UCSD-AML1 (cell line): ENCODE measurements around the gene SERTAD2.

Experiments
- DNase-seq: peaks from one replicate; lab custom pipeline; 2025; ENCODE audit not compliant: unreplicated experiment; lab: John Stamatoyannopoulos, UW

Gene SERTAD2

DNA sequence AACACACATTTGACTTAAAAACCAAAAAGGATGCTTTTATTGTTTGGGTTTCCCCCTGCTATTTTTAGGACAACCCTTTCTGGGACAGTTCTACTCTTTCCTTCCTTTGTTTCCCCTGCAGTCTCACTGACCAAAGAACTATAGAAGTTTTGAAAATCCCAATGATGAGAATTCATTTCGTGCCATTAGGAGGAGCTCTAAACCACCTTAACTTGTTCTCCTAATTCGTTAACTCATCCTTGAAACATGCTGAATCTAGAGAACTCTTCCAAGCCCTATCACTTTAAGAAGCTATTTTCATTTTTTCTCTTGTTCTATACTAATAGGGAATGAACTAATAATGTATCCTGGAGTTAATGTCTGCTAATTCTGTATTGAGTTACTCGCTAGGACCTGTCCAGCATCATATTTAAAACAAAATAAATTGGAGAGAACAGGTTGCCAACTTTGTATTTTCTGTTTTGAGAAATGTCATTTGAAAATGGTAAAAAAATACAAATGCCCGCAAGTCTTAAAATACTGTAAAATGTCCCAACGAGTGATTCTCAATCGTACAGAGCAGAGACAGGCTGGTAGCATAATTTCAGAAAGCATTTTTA, 66.7 kb downstream of the SERTAD2 start:
- DNase-seq, result no peak

- no peak for DNase-seq
Measured at GRCh38 chr2:64586054-64586453, 67.7 kb downstream of the SERTAD2 start.

GRCh38 chr2:64582774-64583340, 70.9 kb downstream of the SERTAD2 start:
- no peak for DNase-seq

- DNase-seq, result no peak
Measured at GRCh38 chr2:64581777-64582539, 71.8 kb downstream of the SERTAD2 start.
